ENCODE results near the gene EFCAB14.

DNA sequence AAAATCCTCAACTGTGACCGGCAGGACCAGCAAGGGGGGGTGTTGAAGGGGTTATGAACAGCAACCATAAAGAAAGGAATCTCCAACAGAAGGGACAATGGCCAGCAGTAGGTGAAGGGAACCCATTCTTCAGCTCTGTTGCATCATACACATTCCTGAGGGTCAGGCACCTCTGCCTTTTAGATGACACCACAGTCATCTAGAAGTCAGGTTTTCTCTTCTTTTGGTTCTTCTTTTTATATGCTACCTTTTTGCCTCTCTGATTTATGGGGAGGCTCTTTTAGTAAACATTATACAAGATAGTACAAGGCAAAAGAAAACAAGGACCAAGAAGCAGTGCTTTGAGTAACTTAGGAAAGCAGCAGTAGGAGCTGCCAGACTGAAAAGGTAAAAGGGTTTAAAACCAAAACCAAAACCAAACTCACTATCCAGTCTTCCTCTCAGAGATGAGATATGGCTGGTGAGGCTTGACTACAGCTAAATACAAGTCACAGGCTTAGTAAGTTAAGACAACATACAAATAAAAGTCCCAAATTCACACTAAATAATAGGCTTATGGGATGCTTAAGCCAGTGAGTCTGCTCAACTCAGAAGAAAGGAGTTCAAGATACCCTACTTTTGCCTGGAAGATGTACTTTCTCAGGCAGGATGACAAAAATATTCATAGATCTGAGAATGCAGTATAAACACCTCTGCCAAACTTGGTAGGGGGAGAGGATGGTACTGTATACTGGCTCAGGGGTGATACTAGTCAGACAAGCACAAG, 43.2 kb downstream of the EFCAB14 start:
- TF ChIP-seq, protein P1, sequence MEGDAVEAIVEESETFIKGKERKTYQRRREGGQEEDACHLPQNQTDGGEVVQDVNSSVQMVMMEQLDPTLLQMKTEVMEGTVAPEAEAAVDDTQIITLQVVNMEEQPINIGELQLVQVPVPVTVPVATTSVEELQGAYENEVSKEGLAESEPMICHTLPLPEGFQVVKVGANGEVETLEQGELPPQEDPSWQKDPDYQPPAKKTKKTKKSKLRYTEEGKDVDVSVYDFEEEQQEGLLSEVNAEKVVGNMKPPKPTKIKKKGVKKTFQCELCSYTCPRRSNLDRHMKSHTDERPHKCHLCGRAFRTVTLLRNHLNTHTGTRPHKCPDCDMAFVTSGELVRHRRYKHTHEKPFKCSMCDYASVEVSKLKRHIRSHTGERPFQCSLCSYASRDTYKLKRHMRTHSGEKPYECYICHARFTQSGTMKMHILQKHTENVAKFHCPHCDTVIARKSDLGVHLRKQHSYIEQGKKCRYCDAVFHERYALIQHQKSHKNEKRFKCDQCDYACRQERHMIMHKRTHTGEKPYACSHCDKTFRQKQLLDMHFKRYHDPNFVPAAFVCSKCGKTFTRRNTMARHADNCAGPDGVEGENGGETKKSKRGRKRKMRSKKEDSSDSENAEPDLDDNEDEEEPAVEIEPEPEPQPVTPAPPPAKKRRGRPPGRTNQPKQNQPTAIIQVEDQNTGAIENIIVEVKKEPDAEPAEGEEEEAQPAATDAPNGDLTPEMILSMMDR (optimal IDR thresholded peaks at IDR 0.05 in 1 of 3, IDR thresholded peaks at IDR 0.05 in 1 of 3, conservative IDR thresholded peaks at IDR 0.05 in 1 of 3; ENCODE audit: extremely low read depth in 1 of 3, insufficient read depth in 2 of 3, low read length in 3 of 3): no peak
- no peak for TF ChIP-seq EZH2 (IDR thresholded peaks at IDR 0.05; ENCODE audit: low read length)

All from keratinocyte (primary cell).